Measurements from ENCODE around the gene NCOA7.
"Not testable (repeated sequence)": the region's sequence is repeated elsewhere in the genome, so short reads cannot be mapped to it uniquely, and the experiment has no call there.

Gene NCOA7

GRCh38 chr6:125972478-125972877 lies 181.7 kb downstream of the NCOA7 start:
- not testable (repeated sequence) for H3K27me3 Mint-ChIP-seq (ENCODE audit: low read depth); H3K4me3 Mint-ChIP-seq; H3K27ac Mint-ChIP-seq; H3K4me1 Mint-ChIP-seq (ENCODE audit: low read depth); H3K9me3 Mint-ChIP-seq; DNase-seq (ENCODE audit: low spot score)
- H3K36me3 Mint-ChIP-seq (ENCODE audit: low read depth): peaks cover 26% of the 10 kb centered on the region

- no peaks in the 10 kb centered on the region for H3K9me3 Mint-ChIP-seq
- H3K27ac Mint-ChIP-seq: no peak overlapping the region
- no peak overlapping the region for H3K4me3 Mint-ChIP-seq
- DNase-seq (ENCODE audit: low spot score): no peak
- no peaks in the 10 kb centered on the region for H3K27me3 Mint-ChIP-seq (ENCODE audit: low read depth)
- peaks cover 8% of the 10 kb centered on the region for H3K4me1 Mint-ChIP-seq (ENCODE audit: low read depth)
- H3K36me3 Mint-ChIP-seq (ENCODE audit: low read depth): peaks cover 19% of the 10 kb centered on the region
Observed at GRCh38 chr6:125974214-125974866, 183.6 kb downstream of the NCOA7 start.

DNA sequence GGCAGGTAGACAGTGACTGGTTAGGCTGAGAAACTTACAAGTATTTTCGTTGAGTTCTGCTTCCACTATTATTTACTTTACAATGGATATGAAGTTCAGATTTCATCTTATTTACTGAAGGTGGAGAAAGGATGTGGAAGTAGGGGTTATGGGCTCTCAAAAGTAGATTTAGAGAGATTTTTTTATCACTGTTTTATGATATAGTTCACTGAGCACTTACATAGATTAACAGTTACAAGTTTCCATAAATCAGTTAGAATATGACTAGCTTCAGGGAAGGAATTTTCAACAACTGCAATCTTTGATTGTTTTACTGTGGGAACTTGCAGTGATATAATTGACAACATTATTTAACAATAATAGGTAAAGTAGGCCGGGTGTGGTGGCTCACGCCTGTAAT lies 188.3 kb downstream of the NCOA7 start:
- no peaks in the 10 kb centered on the region for H3K27me3 Mint-ChIP-seq (ENCODE audit: low read depth)
- no peak overlapping the region for H3K4me3 Mint-ChIP-seq
- H3K27ac Mint-ChIP-seq: no peak overlapping the region
- no peak for DNase-seq (ENCODE audit: low spot score)
- H3K36me3 Mint-ChIP-seq (ENCODE audit: low read depth): peaks cover 11% of the 10 kb centered on the region
- peaks cover 5% of the 10 kb centered on the region for H3K4me1 Mint-ChIP-seq (ENCODE audit: low read depth)
- H3K9me3 Mint-ChIP-seq: no peaks in the 10 kb centered on the region

Data from T-helper 2 cell treated with Interferon-gamma antibody and Interleukin-4, amounts not matched to agents 5 μg/mL and 100 μg/mL, for 36 hours (primary cell).